Mesendoderm (in vitro differentiated cells): Measurements from ENCODE around the gene HK2.
A peak's percentile ranks its signal among the peaks of the same experiment; 100 is the strongest.

ENCODE experiments used
- DNase-seq: peaks from one replicate; pipeline ENCODE4 v3.0.0; 2013
- H2AK5ac ChIP-seq: 2 replicates; pipeline ENCODE4 v1.6.1; 2013; ENCODE audit warnings: low read length, inconsistent platforms
- H2BK120ac ChIP-seq: 2 replicates; pipeline ENCODE4 v1.6.1; 2013; ENCODE audit warnings: low read depth, mild to moderate bottlenecking, low read length, moderate library complexity, mixed read lengths
- H2BK15ac ChIP-seq: replicated peaks from 2 replicates; pipeline ENCODE4 v1.6.1; 2013; ENCODE audit warnings: low read depth, mild to moderate bottlenecking, moderate library complexity
- H2BK5ac ChIP-seq: 2 replicates; pipeline ENCODE4 v1.6.1; 2013; ENCODE audit warnings: low read length, inconsistent platforms
- H3K18ac ChIP-seq: 2 replicates; pipeline ENCODE4 v1.6.1; 2013; ENCODE audit warnings: mild to moderate bottlenecking, low read length, mixed read lengths
- H3K23ac ChIP-seq: one replicate; pipeline ENCODE4 v1.6.1; 2013; ENCODE audit warnings: low read length
- H3K27ac ChIP-seq: 2 replicates; pipeline ENCODE4 v1.5.1; 2013; ENCODE audit warnings: low read depth, mild to moderate bottlenecking, inconsistent platforms, low read length, moderate library complexity
- H3K27me3 ChIP-seq: 2 replicates; pipeline ENCODE4 v1.6.1; 2013; ENCODE audit warnings: low read length, control low read depth, mild to moderate bottlenecking, inconsistent platforms; ENCODE audit not compliant: insufficient read depth, poor library complexity
- H3K36me3 ChIP-seq: 2 replicates; pipeline ENCODE4 v1.6.1; 2013; ENCODE audit warnings: low read length, inconsistent platforms; ENCODE audit not compliant: control insufficient read depth, insufficient read depth
- H3K4ac ChIP-seq: one replicate; pipeline ENCODE4 v1.6.1; 2013; ENCODE audit warnings: low read depth, mild to moderate bottlenecking, low read length, moderate library complexity
- H3K4me1 ChIP-seq: 2 replicates; pipeline ENCODE4 v1.6.1; 2013; ENCODE audit warnings: low read depth, low read length, inconsistent platforms; ENCODE audit not compliant: control insufficient read depth
- H3K4me2 ChIP-seq: 2 replicates; pipeline ENCODE4 v1.6.1; 2013; ENCODE audit warnings: low read length
- H3K4me3 ChIP-seq: 2 replicates; pipeline ENCODE4 v1.5.1; 2013; ENCODE audit warnings: mild to moderate bottlenecking, low read length
- H3K56ac ChIP-seq: one replicate; pipeline ENCODE4 v1.6.1; 2013; ENCODE audit warnings: low read length
- H3K79me1 ChIP-seq: 2 replicates; pipeline ENCODE4 v1.6.1; 2013; ENCODE audit warnings: low read length, inconsistent platforms
- H3K79me2 ChIP-seq: 2 replicates; pipeline ENCODE4 v1.6.1; 2013; ENCODE audit warnings: mild to moderate bottlenecking, low read length; ENCODE audit not compliant: control insufficient read depth, insufficient read depth
- H3K9ac ChIP-seq: 2 replicates; pipeline ENCODE4 v1.6.1; 2013; ENCODE audit warnings: low read length, inconsistent platforms
- H4K5ac ChIP-seq: one replicate; pipeline ENCODE4 v1.6.1; 2013; ENCODE audit warnings: low read length
- H4K8ac ChIP-seq: one replicate; pipeline ENCODE4 v1.6.1; 2013; ENCODE audit warnings: low read depth, mild to moderate bottlenecking, control low read depth, low read length, moderate library complexity
- WGBS: extraction: QIAGEN DNeasy Blood & Tissue Kit; methylation state at CpG from one replicate; pipeline ENCODE4 v1.1.7; 2013; ENCODE audit warnings: low lambda C conversion rate, missing lambda C conversion rate; ENCODE audit not compliant: insufficient coverage; ENCODE audit errors: extremely low coverage; 5-methylcytosine and 5-hydroxymethylcytosine counted together

The HK2 gene

GRCh38 chr2:74941284-74941683 is 107.4 kb downstream of the HK2 start:
- H3K4me3 ChIP-seq: no peak overlapping the region
- H2BK120ac ChIP-seq: no peak overlapping the region
- H3K56ac ChIP-seq: no peak overlapping the region
- WGBS: no CpG with 5 or more reads among the region's 3 CpGs
- no peak for DNase-seq
- H3K9ac ChIP-seq: no peak overlapping the region
- H4K8ac ChIP-seq: no peak overlapping the region
- no peak overlapping the region for H2BK5ac ChIP-seq
- H3K23ac ChIP-seq: no peak overlapping the region
- H3K4ac ChIP-seq: no peak overlapping the region
- H4K5ac ChIP-seq: no peak overlapping the region
- H2AK5ac ChIP-seq: no peak overlapping the region
- H2BK15ac ChIP-seq: no peak overlapping the region
- no peaks in the 10 kb centered on the region for H3K79me1 ChIP-seq
- no peak overlapping the region for H3K18ac ChIP-seq
- H3K27ac ChIP-seq: no peak overlapping the region
- H3K36me3 ChIP-seq: no peaks in the 10 kb centered on the region
- H3K4me1 ChIP-seq: no peaks in the 10 kb centered on the region
- no peaks in the 10 kb centered on the region for H3K27me3 ChIP-seq
- no peak overlapping the region for H3K4me2 ChIP-seq
- no peaks in the 10 kb centered on the region for H3K79me2 ChIP-seq

DNA sequence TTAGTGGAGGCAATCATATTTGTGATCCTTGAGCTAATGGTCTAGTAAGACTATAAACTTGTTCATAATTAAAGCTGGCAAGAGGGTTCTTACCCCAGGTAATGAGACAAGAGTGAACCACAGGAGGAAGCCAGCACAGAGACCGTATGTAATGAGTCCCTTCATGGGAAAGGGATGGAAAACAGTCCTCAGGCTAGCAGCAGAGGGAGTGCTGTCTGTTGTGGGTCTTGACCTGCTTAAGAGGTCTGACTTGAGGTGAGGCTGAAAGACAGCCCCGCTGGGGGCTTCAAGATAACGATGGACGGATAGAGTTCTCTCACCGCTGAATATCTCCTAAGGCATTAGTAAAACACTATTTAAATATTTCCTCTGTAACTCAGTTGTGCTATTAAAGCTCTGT is 108.3 kb downstream of the HK2 start:
- no peak overlapping the region for H3K4me2 ChIP-seq
- H3K79me2 ChIP-seq: no peaks in the 10 kb centered on the region
- H4K8ac ChIP-seq: no peak overlapping the region
- no peaks in the 10 kb centered on the region for H3K36me3 ChIP-seq
- no peak overlapping the region for H3K23ac ChIP-seq
- peak; percentile 42 for DNase-seq
- H3K27me3 ChIP-seq: no peaks in the 10 kb centered on the region
- no peak overlapping the region for H2BK120ac ChIP-seq
- no peak overlapping the region for H3K4me3 ChIP-seq
- no peak overlapping the region for H4K5ac ChIP-seq
- no peak overlapping the region for H3K9ac ChIP-seq
- no peak overlapping the region for H3K4ac ChIP-seq
- no peak overlapping the region for H2BK5ac ChIP-seq
- no peaks in the 10 kb centered on the region for H3K79me1 ChIP-seq
- no peak overlapping the region for H3K27ac ChIP-seq
- no peak overlapping the region for H2AK5ac ChIP-seq
- WGBS: no CpG with 5 or more reads among the region's 5 CpGs
- no peaks in the 10 kb centered on the region for H3K4me1 ChIP-seq
- H3K56ac ChIP-seq: no peak overlapping the region
- no peak overlapping the region for H2BK15ac ChIP-seq
- no peak overlapping the region for H3K18ac ChIP-seq
